RWPE2 (cell line): ENCODE measurements around the gene C16orf90.

Experiments
- ATAC-seq: fragments of 200-7000 bp; cut with Tn5 transposase; 3 replicates; pipeline ENCODE4 v1.9.1; 2021; ENCODE audit warnings: low read depth
- DNase-seq: peaks from one replicate; pipeline ENCODE4 v3.0.0-alpha.2; 2020; ENCODE audit warnings: low spot score
- H3K27ac ChIP-seq: fragments of 450-650 bp; 2 replicates; pipeline ENCODE4 v1.5.1; 2017; ENCODE audit warnings: mild to moderate bottlenecking; ENCODE audit not compliant: poor library complexity, severe bottlenecking
- H3K27me3 ChIP-seq: fragments of 250-450 bp; sonication (Bioruptor Pico); 2 replicates; pipeline ENCODE4 v1.5.1; 2021; ENCODE audit warnings: mild to moderate bottlenecking, moderate library complexity; ENCODE audit not compliant: insufficient read depth, poor library complexity, severe bottlenecking
- H3K36me3 ChIP-seq: fragments of 250-450 bp; sonication (Bioruptor Pico); 2 replicates; pipeline ENCODE4 v1.5.1; 2020; ENCODE audit warnings: low read depth, mild to moderate bottlenecking, moderate library complexity
- H3K4me1 ChIP-seq: fragments of 250-450 bp; sonication (Bioruptor Pico); 2 replicates; pipeline ENCODE4 v1.5.1; 2021; ENCODE audit warnings: mild to moderate bottlenecking, moderate library complexity; ENCODE audit not compliant: insufficient read depth, poor library complexity, severe bottlenecking
- H3K4me3 ChIP-seq: fragments of 250-450 bp; sonication (Bioruptor Pico); 2 replicates; pipeline ENCODE4 v1.5.1; 2021; ENCODE audit warnings: mild to moderate bottlenecking, moderate library complexity; ENCODE audit not compliant: severe bottlenecking
- H3K9me3 ChIP-seq: fragments of 250-450 bp; sonication (Bioruptor Pico); 2 replicates; pipeline ENCODE4 v1.5.1; 2021; ENCODE audit warnings: mild to moderate bottlenecking, moderate library complexity; ENCODE audit not compliant: severe bottlenecking
- TF ChIP-seq, protein P1 (sequence below): fragments of 450-650 bp; IDR thresholded peaks from one replicate; pipeline ENCODE4 v1.5.1; 2017; ENCODE audit warnings: mild to moderate bottlenecking, moderate library complexity; ENCODE audit not compliant: poor library complexity, severe bottlenecking

C16orf90 gene

DNA sequence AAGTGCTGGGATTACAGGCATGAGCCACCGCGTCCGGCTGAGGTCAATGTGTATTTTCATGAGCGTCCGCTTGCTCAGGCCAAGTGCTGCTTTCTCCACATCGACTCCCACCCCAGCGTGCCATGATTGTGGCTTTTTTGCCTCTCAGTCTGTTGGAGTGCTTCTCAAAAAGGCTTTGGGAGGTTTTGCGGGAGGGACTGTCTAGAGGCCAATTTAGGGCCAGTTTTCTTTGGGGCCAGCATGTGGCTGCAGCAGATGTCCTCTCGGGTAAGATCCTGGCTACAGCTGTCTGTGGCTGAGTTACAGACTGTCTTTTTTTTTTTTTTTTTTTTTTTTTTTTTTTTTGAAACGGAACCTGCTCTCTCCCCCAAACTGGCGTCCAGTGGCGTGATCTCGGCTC lies 6.5 kb downstream of the C16orf90 start:
- TF ChIP-seq, protein P1, sequence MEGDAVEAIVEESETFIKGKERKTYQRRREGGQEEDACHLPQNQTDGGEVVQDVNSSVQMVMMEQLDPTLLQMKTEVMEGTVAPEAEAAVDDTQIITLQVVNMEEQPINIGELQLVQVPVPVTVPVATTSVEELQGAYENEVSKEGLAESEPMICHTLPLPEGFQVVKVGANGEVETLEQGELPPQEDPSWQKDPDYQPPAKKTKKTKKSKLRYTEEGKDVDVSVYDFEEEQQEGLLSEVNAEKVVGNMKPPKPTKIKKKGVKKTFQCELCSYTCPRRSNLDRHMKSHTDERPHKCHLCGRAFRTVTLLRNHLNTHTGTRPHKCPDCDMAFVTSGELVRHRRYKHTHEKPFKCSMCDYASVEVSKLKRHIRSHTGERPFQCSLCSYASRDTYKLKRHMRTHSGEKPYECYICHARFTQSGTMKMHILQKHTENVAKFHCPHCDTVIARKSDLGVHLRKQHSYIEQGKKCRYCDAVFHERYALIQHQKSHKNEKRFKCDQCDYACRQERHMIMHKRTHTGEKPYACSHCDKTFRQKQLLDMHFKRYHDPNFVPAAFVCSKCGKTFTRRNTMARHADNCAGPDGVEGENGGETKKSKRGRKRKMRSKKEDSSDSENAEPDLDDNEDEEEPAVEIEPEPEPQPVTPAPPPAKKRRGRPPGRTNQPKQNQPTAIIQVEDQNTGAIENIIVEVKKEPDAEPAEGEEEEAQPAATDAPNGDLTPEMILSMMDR: no peak
- Histone ChIP-seq H3K4me3 (no peak overlapping the region), H3K27ac (no peak overlapping the region), H3K27me3 (no peaks in the 10 kb centered on the region), H3K4me1 (no peaks in the 10 kb centered on the region), H3K9me3 (no peaks in the 10 kb centered on the region), H3K36me3 (peaks cover 5% of the 10 kb centered on the region)
- ATAC-seq (no peak), DNase-seq (no peak)

DNA sequence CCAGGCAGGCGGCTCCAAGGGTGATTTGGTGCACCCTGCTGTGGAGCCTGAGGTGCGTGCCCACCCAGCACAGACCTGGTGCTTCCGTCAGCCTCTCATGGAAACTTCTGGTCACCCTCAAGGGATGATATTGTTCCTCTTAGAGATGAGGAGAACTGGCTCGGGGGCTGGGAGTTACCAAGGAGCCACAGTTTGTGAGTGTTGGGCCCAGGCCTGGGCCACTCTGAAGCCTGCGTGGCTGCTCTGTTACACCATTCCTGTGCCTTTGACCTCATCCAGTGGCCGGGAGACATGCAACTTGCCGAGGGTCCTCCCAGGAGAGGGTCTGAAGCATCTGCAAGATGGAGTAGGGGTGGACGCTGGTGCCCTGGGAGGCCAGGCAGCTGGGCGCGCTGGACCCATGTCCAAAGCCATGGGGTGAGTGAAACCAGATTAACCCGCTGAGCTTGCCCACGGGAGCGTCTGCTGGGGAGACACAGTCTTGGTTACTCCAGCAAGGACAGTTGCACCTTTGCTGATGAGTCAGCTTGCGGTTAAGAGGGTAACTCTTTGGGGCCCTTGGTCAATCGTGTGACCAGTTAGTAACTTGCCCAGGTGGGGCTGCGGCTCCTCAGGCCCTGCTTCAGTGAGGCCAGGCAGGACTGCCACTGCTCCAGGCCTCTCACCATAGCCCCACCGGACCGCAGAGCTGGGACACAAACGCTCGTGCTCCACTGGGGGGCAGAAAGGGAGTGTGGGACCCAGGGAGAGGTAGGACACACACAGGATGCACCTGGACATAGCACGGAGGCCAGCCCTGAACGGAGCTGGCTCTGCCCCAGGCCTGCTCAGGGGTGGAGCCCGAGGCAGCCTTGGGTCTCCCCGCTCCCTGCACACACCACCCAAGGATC lies 7.5 kb downstream of the C16orf90 start:
- peaks cover 16% of the 10 kb centered on the region for H3K36me3 ChIP-seq
- H3K4me3 ChIP-seq: no peak overlapping the region
- no peak for DNase-seq
- 0 out of 3 replicates have a peak, but pooled peaks have one; percentile 8 for ATAC-seq
- no peaks in the 10 kb centered on the region for H3K4me1 ChIP-seq
- TF ChIP-seq, protein P1: no peak
- no peak overlapping the region for H3K27ac ChIP-seq
- H3K27me3 ChIP-seq: no peaks in the 10 kb centered on the region
- H3K9me3 ChIP-seq: no peaks in the 10 kb centered on the region

DNA sequence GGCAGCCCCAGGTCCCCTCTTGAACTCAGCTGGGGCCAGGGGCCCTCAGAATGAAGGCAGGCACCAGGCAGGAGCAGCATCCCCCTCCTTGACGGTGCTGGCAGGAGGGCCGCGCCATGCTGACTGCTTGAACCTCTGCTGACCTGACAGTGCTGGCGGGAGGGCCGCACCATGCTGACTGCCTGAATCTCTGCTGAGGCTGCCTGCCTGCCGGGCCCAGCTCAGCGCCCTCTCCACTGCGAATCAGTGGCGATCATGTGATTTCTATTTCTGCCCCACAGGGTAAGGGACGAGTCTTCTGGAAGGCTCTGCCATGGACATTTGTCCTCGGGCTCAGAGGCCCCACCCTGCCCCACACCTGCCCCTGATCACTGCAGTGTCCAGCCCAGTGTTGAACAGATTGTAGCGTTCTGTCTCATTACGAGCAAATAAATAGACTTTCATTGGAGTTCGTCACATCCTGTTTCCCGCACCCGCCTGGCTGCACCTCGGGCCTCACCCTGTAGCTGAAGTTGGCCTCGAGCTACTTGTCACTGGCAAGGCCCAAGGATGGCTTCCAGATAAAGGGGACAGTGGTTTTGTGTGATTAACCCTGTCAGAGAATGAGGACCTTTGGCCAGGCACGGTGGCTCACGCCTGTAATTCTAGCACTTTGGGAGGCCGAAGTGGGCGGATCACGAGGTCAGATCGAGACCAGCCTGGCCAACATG lies 8.6 kb downstream of the C16orf90 start:
- Histone ChIP-seq H3K27me3 (no peaks in the 10 kb centered on the region), H3K36me3 (peaks cover 24% of the 10 kb centered on the region), H3K27ac (no peak overlapping the region), H3K4me1 (no peaks in the 10 kb centered on the region), H3K4me3 (no peak overlapping the region), H3K9me3 (no peaks in the 10 kb centered on the region)
- ATAC-seq (no peak), DNase-seq (no peak)
- TF ChIP-seq, protein P1: no peak

DNA sequence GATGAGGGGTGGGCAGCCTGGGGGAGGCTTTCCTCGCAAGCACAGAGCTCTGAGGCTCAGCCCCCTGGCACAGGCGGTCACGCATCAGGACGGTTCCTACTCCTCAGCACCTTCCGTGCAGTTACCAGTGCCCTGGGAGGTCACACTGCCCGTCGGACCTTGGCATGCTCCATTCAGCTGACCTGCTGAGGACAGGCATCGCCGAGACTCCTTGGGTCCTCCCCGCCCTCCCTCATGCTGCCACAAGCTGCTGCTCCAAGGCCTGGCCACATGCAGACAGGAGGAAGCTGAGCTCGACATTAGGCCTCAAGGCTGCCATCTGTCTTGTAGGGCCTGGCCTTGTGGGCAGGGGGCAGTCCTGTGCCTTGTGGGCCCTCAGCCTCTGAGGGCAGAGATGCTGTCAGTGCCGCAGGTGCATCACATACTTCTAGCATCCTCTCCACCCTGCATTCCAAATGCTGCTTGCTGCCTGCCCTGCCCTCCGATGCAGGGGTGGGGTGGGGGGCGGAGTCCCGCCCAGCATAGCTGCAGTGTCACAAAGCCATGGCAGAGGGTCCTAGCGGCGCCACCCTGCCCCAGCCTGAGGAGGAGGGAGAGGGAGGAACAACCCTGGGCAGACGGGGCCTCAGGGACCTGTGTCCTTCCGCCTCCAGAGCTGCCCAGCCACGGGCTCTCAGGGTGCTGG lies 9.3 kb downstream of the C16orf90 start:
- H3K27me3 ChIP-seq: no peaks in the 10 kb centered on the region
- H3K36me3 ChIP-seq: peaks cover 31% of the 10 kb centered on the region
- no peaks in the 10 kb centered on the region for H3K9me3 ChIP-seq
- H3K27ac ChIP-seq: no peak overlapping the region
- no peak for ATAC-seq
- TF ChIP-seq, protein P1: no peak
- DNase-seq: no peak
- H3K4me1 ChIP-seq: no peaks in the 10 kb centered on the region
- H3K4me3 ChIP-seq: no peak overlapping the region
